HFF-Myc (cell line): ENCODE results near the gene KCNC1.
A peak's percentile ranks its signal among the peaks of the same experiment; 100 is the strongest.

ENCODE experiments used
- DNase-seq: peaks from one replicate; pipeline ENCODE4 v3.0.0-alpha.2; 2011; ENCODE audit warnings: low read depth; ENCODE audit errors: extremely low read depth
- H3K4me3 ChIP-seq: replicated peaks from 2 replicates; pipeline ENCODE4 v1.5.1; 2011; ENCODE audit warnings: low read depth, mild to moderate bottlenecking, control low read depth, low read length
- TF ChIP-seq, protein P1 (sequence below): IDR thresholded peaks from 2 replicates; pipeline ENCODE4 v1.5.1; 2012; ENCODE audit warnings: mild to moderate bottlenecking, low read depth, low read length, control low read depth; ENCODE audit errors: missing control alignments

KCNC1 gene

DNA sequence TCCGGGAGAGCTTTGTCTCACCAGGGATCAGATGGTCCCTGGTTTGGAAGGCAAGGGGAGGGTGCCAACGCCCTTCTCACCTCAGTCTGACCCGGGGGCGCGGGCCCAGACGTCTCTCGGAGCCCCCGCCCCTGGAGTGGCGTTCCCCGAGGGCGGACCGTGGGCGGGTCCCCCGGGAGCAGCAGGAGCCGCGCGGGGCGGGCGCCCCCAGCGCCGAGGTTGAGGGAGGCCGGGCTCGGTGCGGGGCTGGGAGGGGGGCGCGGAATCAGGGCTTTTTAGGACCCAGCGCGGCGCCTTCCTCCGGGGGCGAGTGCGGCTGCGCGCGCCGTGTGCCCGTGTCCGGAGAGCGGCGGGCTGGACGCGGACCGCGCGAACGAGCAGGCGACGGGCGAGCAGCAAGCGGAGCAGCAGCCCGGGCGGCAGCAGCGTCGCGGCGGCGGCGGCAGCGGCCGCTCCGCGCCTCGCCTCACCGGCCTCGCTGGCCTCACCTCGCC, at the start of gene KCNC1:
Gene KCNC1 (plus strand): TSS at position 364 of the 494 bp plus-strand sequence. CDS start 1,222 bp downstream, outside the sequence.
- TF ChIP-seq, protein P1, sequence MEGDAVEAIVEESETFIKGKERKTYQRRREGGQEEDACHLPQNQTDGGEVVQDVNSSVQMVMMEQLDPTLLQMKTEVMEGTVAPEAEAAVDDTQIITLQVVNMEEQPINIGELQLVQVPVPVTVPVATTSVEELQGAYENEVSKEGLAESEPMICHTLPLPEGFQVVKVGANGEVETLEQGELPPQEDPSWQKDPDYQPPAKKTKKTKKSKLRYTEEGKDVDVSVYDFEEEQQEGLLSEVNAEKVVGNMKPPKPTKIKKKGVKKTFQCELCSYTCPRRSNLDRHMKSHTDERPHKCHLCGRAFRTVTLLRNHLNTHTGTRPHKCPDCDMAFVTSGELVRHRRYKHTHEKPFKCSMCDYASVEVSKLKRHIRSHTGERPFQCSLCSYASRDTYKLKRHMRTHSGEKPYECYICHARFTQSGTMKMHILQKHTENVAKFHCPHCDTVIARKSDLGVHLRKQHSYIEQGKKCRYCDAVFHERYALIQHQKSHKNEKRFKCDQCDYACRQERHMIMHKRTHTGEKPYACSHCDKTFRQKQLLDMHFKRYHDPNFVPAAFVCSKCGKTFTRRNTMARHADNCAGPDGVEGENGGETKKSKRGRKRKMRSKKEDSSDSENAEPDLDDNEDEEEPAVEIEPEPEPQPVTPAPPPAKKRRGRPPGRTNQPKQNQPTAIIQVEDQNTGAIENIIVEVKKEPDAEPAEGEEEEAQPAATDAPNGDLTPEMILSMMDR, result no peak
- DNase-seq, result no peak
- peak within 1 kb of the TSS; percentile 26 for H3K4me3 ChIP-seq

- TF ChIP-seq, protein P1, result no peak
- no peak overlapping the region for H3K4me3 ChIP-seq
- no peak for DNase-seq
These were observed 48.2 kb upstream of the KCNC1 start for GRCh38 chr11:17686231-17686980.

GRCh38 chr11:17687946-17688670, 46.5 kb upstream of the KCNC1 start:
- no peak for DNase-seq
- no peak overlapping the region for H3K4me3 ChIP-seq

GRCh38 chr11:17691550-17691949, 43.0 kb upstream of the KCNC1 start:
- TF ChIP-seq, protein P1, result no peak
- no peak overlapping the region for H3K4me3 ChIP-seq
- DNase-seq, result no peak

More at GRCh38 chr11:17687946-17688670, 46.5 kb upstream of the KCNC1 start:
- TF ChIP-seq, protein P1, result no peak

GRCh38 chr11:17691976-17692375, 42.6 kb upstream of the KCNC1 start:
- TF ChIP-seq, protein P1, result no peak
- DNase-seq, result no peak
- no peak overlapping the region for H3K4me3 ChIP-seq

- no peak for DNase-seq
- no peak overlapping the region for H3K4me3 ChIP-seq
- TF ChIP-seq, protein P1, result no peak
These were observed 41.6 kb upstream of the KCNC1 start for GRCh38 chr11:17692931-17693330.
